GM18907 (cell line): Measurements from ENCODE around the gene VAV2.

Source experiments
- ATAC-seq: cut with Tn5 transposase; IDR thresholded peaks from one replicate; pipeline ENCODE4 v1.9.1; 2021; ENCODE audit warnings: mild to moderate bottlenecking, moderate library complexity; ENCODE audit not compliant: unreplicated experiment

VAV2 gene

DNA sequence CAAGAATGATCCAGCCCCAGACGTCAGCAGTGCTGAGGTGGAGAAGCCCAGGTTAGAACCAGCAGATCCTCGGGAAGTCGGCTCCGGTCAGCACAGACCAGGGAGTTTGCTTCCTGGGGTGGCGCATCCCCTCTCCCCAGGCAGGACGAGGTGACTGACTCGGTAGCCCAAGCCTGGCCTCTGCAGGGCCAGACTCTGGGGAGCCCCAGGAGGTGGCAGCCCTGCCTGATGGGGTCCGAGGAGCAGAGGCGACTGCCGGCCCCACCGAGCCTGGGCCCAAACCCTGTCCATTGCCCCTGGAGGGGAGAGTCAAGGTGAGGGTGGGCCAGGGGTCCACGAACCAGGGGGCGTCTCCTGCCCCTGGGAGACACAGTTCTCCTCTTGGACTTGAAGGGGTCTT is 201.1 kb downstream of the VAV2 start:
- ATAC-seq, result no peak

DNA sequence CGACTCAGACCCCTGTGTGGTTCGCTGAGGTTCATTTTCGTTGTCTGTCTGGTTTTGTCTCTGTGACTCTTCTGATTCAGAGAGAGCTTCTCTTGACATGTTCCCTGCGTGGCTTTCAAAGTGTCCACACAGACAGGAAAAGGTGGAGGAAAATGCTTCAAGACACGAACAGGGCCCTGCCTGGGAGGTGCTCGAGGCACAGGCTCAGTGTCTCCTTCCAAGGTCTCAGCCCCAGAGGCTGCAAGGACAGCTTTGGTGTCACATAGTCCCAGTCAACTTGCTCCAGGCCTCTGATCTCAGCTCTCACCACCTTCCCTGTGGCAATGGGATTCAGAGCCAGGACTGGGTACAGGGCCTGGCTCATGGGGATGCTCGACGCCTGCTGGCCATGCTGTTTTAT is 202.3 kb downstream of the VAV2 start:
- no peak for ATAC-seq

DNA sequence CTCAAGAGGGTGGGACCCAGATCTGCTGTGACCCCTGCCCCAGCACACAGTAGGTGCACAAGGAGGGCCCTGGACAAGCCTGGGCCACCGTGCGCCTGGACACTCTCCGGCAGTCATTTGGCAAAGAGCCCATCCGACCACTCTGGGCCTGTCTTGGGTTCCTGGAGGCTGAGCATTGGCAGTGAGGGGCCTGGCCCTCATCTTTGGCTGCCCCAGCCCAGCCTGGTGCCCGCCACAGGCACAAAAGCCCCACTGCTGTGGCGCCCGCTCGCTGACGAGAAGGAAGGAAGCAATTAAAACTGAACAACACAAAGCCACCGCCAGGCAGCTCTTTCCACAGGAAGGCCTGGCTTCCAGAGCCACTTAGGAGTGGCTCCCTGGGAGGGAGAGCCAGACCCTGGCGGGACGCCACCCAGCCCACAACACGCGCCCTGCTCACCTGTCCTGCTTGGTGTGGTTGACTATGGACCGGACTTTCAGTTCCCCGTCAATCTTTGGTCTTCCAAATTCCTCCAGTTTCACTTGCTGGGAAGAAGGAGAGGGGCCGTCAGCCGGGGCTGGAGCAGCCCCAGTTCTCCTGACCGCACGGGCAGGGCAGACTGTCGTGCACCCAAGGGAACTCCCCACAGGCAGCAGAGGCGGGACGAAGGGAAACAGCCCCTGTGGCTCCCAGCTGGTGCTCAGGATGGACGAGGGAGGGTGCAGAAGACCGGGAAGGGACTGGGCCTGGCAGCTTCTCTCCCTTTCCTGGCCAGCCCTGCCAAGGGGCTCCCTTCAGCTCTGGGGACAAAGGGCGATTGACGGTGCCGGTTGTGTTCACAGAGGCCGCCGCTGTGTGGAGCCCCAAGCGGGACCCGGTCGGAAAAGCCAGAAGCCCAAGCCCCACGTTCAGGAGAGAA is 203.1 kb downstream of the VAV2 start:
- ATAC-seq, result no peak

DNA sequence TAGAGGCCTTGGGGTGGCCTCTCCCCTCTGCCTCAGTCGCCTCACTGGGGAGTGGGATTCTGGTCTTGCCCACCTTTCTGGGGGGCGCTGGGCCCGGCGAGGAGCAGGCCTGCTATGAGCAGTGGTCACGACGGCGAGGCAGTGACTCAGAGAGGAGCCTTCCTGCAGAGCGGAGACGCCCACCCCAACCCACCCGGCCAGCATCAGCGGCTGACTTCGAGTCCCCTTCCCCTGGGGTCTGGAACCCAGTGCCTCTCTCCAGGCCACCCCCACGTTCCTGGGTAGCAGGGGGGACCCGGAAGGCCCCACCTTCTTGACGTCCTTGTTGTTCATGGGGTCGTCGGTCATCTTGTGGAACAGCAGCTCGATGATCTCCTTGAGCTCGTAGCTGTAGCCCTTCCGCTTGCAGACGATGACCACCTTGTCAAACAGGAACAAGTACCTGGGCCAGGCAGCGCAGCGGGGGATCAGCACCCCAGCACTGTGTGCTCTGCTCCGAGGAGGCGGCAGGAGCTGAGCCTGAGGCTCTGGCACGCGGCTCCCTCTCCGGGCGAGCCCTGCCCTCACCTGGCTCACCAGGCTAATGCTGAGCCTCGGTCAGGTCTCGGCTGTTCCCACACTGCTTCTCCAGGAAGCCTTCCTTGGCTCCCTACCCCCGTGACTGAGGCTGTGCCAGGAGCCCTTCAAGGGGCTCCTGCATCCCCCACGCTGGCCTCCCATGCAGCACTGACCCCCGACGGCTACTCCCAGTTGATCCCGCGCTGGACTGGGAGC is 203.9 kb downstream of the VAV2 start:
- no peak for ATAC-seq

DNA sequence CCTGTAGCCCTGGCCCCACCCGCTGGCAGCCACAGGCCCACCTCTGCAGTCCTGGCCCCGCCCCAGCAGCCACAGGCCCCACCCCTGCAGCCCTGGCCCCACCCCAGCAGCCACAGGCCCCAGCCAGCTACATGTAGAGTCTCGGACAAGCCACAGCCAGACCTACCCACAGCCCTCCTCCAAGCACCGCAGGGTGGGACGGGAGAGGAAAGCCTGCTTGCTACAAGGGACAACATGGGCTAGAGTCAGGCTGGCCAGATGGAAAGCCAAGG is 204.4 kb downstream of the VAV2 start:
- no peak for ATAC-seq

DNA sequence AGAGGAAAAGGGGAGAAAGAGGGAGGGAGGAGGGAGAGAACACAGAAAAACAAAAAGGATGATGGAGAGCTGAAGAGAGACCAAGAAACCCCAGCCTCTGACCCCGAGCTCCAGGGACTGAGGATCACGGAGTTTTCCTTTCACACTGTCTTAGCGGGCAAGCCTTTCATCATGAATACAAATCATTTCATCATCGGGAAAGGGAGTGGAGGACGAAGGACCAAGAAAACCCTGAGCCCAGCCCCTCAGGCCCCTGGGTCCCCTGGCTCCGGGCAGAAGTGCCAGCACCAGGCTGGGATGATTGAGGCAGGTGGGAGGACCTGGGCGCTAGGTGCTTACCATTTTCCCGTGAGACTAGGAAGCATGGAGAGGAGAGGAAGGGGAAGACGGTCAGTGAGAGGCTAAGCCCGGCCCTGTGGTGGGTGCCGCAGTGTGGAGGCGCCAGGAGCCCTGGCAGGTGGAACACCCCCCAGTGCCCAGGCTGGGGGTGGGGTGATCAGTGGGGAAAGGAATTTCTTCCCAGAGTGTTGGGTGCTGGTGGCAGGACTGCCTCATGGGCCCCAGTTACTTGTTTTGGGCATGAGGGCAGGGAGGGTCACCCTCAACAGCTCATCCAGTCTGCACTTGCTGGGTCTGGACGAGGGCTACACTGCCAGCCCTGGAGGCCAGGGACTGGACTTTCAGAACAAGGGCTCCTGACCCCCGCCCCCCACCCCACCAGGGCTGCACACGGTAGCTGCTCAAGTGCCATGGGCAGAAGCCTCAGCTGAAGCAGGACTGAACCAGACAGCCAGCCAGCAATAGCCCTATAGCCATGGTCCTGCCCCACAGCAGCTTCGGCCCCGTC is 205.0 kb downstream of the VAV2 start:
- ATAC-seq, result no peak

DNA sequence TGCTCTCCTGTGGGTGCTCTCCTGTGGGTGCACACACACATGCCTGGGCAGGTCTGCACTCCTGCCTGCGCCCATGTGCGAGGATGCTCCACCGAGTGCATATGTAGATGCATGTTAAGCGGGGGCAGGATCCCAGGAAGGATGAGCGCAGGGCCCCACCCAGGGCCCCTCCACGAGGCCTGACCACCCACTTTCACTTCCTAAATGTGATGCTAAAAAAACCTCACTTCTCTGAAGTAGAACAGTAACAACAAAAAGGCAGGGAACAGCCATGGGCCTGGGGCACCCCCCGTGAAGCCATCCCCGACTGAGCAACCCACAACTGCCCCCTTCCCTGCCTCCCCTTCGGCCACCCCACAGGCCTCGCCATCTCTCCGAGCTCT is 205.8 kb downstream of the VAV2 start:
- no peak for ATAC-seq

DNA sequence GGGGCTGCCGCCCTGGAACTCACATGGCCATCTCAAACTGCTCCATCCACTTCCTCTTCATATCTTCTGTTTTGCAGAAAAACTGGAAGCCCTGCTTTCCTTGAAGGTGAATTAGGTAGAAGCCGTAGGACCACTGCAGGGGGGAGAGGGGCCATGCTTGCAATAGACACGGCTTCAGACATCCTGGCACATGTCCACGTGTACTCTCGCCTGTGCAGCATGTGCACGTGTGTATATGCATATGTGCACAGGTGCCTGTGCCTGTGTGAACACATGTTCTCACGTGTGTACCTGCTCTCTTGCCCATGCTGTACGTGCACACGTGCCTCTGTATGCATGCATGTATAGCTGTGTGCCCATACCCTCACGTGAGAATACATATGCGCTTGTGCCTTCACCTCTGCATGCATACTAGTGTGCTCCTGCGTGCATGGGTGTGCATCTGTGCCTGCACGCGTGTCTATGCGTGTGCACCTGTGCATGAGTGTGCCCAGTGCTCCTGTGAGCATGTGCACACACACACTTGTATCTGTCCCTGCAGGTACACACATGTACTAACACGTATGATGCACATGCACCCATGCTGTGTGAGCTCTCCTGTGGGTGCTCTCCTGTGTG is 206.3 kb downstream of the VAV2 start:
- ATAC-seq, result no peak

DNA sequence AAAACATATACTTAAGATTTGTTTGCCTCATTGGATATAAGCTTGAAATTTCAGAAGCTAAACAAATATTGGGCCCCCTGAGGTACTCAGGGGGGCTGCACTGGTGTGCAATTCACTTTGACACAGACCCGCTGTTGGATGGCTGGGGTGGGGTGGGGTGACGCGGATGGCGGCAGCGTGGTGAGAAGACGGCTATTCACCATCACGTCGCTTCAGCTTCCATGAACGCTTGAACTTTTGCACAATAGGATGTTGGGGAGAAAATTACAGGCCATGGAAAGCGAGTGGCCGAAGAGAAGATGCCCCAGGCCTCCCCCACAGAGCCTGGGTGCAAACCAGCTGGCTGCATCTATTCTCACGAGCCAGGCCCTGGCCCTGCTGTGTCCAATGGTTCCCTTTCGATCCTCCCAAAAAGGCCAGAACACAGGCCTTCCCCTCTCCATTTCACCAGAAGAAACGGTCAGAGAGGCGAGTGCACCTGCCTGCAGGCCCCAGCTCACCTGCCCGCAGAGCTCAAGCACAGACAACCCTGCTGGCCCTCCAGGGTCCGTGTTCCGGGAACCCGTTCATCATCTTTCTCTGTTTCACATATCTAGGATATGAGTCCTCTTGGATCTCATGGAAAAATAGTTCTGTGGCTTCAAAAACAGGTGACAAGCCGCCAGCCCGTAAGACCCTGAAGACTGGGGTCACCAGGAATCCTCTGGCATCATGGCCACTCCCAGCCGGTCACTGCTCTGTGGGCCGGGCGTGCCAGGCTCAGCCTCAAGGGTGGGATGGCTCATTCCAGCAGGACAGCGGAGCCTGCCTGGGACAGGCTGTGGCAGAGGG is 207.2 kb downstream of the VAV2 start:
- no peak for ATAC-seq

DNA sequence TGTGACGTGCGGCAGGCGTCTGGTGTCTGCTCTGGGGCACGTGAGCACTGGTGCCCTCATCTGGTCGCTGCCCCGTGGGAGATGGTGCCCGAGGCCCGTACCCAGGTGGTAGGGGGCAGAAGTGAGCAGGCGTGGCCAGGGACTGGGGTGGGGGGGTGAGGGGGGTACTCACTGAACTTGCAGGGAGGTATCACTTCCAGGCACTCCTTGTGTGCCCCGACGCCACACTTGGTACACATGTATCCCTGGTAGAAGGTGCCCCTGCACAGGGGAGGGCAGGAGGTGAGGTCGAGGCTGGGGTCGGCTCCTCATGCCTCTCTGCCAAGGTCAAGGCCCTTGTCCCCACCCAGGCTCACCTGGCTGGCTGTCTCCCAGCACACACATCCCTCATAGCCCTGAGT is 208.8 kb downstream of the VAV2 start:
- ATAC-seq, result no peak

DNA sequence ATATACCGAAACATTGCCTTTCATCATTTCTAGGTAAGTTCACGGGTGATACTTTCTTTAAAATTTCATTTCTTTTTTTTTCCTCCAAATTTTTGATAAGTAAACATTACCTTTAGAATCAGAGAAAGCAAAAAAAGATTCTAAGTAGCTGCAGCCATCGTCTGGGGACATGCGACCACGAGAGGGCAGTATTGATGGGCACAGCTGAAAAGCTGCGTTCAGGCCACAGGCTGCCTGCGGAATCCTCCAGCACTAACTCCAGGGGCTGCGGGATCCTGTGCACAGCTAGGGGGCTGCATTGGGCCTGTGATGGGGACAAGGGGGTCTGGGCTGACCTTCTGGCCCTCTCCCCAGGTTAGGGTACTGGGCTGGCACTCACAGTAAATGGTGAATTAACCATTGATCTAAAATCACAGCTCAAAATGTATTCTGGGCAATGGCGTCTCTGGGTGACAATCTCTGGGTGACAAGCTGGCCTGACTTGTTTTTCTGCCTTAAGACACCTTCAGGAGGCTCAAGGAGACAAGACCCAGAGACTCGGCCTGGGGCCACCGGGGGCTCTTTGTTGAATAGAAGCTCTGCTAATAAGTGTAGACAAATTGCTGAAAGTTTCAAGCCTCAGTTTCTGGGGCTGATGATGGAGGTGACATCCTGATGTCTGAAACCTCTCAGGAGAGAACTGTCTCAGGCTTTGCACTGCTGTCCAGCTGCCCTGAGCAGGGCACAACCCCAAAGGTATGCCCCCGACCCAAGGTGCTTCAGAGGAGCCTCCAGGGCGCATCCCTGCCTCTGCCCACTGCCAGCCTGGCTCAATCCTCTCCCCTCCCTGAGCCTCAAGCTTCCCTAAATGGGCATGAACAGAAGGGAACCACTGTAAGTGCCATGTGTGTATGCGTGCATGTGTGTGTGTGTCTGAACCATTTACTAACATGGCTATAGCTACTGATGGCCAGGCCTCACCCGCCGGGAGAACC is 209.7 kb downstream of the VAV2 start:
- no peak for ATAC-seq

DNA sequence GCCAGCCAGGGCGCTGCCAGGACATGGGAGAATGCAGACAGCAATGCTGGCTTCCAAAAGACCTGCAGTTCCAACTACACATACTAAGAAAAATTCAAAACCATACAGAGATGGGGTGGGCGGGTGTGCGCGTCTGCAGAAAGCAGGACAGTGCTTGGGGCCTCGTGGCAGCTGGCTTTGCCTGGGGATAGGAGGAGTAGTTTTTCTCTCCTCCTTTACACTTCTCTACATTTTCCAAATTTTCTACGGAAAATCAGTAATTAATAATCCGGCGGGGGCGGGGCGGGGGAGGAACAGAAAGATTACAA is 210.3 kb downstream of the VAV2 start:
- ATAC-seq, result no peak

DNA sequence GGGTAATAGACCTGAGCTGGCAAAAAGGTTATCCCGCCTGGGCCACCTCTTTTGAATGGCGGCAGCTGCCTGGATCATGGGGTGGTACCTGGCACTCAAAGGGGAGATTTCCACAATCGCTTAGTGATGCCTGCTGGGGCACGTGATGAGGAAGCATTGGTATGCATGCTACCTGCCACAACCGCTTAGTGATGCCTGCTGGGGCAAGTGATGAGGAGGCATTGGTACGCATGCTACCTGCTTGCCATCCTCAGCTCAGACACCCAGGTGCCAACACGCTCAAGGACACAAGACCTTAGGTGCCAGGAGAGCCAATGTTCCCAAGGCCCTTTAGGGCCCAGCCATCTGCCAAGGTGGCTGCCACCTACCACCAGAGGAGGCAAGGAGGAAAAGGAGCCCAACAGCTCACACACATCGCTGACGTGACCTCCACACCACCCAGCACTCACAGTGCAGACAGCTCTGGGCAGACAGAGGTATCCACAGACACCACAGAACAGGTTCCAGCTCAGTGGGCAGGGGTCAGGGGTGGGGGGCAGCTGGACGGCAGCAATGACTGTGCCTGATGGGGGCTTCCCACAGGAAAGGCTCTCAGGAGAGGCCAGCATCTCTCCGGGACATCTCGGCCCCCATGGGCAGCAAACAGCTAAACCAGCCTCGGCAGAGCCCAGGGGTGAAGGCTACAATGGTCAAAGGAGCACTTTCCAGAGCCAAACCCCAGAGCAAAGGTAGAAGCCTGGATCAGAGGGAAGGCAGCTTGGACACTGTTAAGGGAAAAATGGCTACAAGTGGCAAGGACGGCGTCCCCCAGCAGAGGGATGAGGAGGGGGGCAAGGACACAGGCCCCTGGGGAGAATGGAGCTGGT is 210.9 kb downstream of the VAV2 start:
- no peak for ATAC-seq

DNA sequence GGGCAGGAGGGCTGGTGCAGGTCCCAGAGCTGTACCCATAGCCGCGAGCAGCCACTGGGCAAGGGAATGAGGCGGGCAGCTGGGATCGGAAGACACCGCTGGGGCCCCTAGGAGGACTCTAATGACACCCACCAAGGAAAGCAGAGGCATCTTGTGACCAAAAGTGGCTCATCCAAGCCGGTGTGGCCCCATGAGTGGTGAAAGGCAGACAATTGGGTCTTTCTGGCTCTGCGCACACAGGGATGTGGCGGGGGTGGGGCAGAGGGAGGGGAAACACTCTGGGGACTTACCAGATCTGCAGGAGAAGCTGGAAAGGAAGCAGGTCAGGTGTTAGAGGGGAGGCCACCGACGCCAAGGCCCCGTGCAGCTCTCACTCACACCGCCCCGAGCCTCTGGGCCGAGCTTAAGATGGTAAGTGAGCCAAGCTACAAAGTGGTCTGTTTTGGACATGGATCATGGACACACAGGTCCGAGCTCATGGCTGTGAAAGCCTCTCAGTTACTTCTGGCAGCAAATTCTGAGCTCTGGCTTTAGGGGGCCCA is 211.6 kb downstream of the VAV2 start:
- ATAC-seq, result no peak

DNA sequence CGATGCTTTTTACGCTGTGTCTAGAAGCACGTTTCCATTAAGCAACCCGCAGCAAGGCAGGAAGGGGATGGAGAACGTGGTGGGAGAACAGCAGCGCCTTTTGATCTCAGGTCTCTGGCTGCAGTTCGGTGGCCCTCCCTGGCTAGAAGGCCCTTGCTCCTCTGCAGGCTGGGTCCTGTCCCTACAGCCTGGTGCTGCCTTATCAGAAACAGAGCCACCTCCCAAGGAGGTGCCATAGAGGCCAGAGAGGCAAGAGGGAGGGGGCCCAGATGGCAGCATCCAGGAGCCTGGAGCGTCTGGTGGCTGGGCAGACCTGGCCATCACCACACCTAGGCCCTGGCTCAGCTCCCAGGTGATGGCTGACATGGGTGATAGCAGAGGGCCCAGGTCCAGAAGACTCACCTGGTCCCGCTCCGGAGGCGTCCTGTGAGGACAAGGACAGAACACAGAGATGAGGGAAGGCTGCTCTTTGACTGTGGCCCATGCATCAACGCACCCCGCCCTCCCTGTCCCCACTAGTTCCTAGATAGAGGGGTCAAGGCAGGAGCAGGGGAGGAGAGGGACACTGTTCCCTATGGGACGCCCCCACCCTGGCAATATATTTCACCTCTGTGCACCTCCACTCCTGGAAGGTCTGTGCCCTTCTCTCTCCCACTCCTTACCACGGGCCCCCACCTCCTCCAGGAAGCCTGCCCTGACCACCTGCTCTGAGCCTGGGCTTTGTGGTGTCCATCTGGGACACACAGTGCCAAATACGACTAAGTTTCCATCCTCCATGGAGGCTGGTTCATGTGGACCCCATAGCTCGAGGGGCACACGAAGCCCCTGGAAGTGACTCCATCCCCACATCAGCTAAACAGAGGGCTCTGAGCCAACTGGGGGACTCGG is 212.4 kb downstream of the VAV2 start:
- no peak for ATAC-seq

DNA sequence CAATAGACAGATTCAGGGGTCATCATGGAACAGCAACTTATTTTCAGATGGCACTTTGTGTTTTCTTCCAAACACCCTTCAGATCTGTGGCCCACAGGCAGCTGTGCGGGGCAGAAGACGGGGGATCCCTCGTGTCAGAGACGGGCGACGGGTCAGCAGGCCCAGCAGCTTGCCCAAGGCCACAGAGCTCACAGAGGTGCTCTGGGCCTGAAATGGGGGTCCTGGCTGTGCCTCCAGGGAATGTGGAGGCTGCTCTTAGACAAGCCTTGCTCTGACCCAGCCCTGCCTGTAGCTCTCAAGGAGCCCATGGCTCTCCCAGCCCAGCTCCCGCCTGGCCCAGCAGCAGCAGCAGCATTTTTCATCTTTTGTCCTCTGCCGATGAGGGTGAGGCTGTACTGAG is 213.0 kb downstream of the VAV2 start:
- no peak for ATAC-seq

DNA sequence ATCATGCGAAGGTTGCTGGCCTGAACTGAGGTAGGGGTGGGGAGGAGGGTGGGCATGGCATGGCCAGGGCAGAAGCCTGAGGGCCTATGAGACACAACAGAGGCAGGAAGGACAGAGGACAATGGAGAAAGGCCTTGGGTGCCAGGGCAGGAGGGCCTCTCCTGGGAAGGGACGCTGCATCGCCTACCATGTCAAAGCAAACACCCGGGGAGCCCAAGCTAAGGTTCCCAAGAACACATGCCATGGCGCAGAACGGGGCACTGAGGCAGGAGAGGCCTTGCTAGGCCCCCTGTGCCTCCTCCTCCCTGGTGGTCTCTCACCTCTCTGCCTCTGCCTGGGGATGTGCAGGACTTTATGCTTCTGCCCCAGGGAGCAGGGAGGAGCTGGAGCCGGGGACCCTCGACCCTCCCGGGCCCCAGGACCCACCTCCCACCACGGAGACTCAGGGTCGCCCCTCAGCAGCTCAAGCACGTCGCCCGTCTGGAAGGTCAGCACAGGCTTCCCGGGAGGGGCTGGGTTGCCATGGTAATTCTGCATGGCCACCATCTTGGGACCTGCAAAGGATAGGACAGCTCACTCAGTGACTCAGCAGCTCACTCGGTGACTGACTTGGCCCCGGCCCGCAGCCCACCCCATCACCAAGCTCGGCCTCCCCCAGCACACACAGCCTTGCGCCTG is 213.6 kb downstream of the VAV2 start:
- no peak for ATAC-seq
